Loucy (cell line): ENCODE measurements around the gene KIFC1.
A peak's percentile ranks its signal among the peaks of the same experiment; 100 is the strongest.

ENCODE experiments used
- H2AFZ ChIP-seq: fragments of 200-600 bp; sonication (generic); 2 replicates; pipeline ENCODE4 v1.6.0; 2016; ENCODE audit warnings: antibody characterized with exemption, mild to moderate bottlenecking, low read length, moderate library complexity
- H3F3A ChIP-seq: fragments of 200-600 bp; 2 replicates; pipeline ENCODE4 v1.6.0; 2016; ENCODE audit warnings: antibody characterized with exemption, low read depth, mild to moderate bottlenecking
- H3K27me3 ChIP-seq: fragments of 200-600 bp; sonication (generic); 2 replicates; pipeline ENCODE4 v1.6.1; 2014; ENCODE audit warnings: low read length, mild to moderate bottlenecking; ENCODE audit not compliant: insufficient read depth, poor library complexity, severe bottlenecking
- H3K36me3 ChIP-seq: fragments of 200-600 bp; sonication (generic); 2 replicates; pipeline ENCODE4 v1.6.1; 2016; ENCODE audit warnings: low read length; ENCODE audit not compliant: insufficient read depth
- H3K4me1 ChIP-seq: fragments of 200-600 bp; sonication (generic); 2 replicates; pipeline ENCODE4 v1.5.1; 2014; ENCODE audit warnings: low read length, mild to moderate bottlenecking; ENCODE audit not compliant: insufficient read depth, poor library complexity, severe bottlenecking
- H3K4me2 ChIP-seq: fragments of 200-600 bp; sonication (generic); 2 replicates; pipeline ENCODE4 v1.6.0; 2014; ENCODE audit warnings: antibody characterized with exemption, low read length, low read depth, mild to moderate bottlenecking; ENCODE audit not compliant: poor library complexity, severe bottlenecking
- H3K4me3 ChIP-seq: fragments of 200-600 bp; sonication (generic); 2 replicates; pipeline ENCODE4 v1.5.1; 2014; ENCODE audit warnings: low read length, mild to moderate bottlenecking, mixed read lengths; ENCODE audit not compliant: poor library complexity, severe bottlenecking
- H3K79me2 ChIP-seq: fragments of 200-600 bp; sonication (generic); 2 replicates; pipeline ENCODE4 v1.6.1; 2014; ENCODE audit warnings: low read length; ENCODE audit not compliant: insufficient read depth
- H3K9ac ChIP-seq: fragments of 200-600 bp; sonication (generic); 2 replicates; pipeline ENCODE4 v1.6.0; 2014; ENCODE audit warnings: mild to moderate bottlenecking, low read depth, low read length, moderate library complexity; ENCODE audit not compliant: poor library complexity, severe bottlenecking
- H3K9me2 ChIP-seq: fragments of 200-600 bp; sonication (generic); replicated peaks from 2 replicates; pipeline ENCODE4 v1.6.1; 2016; ENCODE audit warnings: low read depth, low read length, mixed read lengths
- H3K9me3 ChIP-seq: fragments of 200-600 bp; sonication (generic); 2 replicates; pipeline ENCODE4 v1.6.1; 2014; ENCODE audit warnings: mild to moderate bottlenecking, antibody characterized with exemption, low read length, low read depth; ENCODE audit not compliant: insufficient read depth
- H4K20me1 ChIP-seq: fragments of 200-600 bp; sonication (generic); 2 replicates; pipeline ENCODE4 v1.6.0; 2014; ENCODE audit warnings: antibody characterized with exemption, low read length, mild to moderate bottlenecking; ENCODE audit not compliant: insufficient read depth, poor library complexity, severe bottlenecking
- CTCF ChIP-seq: fragments of 200-600 bp; sonication (generic); conservative IDR thresholded peaks from 2 replicates; pipeline ENCODE4 v1.5.1; 2014; ENCODE audit warnings: mild to moderate bottlenecking, antibody characterized with exemption, low read length
- EZH2phosphoT487 ChIP-seq: fragments of 200-600 bp; IDR thresholded peaks from 2 replicates; pipeline ENCODE4 v1.6.1; 2018; ENCODE audit warnings: antibody characterized with exemption, mild to moderate bottlenecking, moderate library complexity, borderline replicate concordance

KIFC1 gene

GRCh38 chr6:33423777-33424176, 32.2 kb downstream of the KIFC1 start:
- H3K9me3 ChIP-seq: no peaks in the 10 kb centered on the region
- H3K79me2 ChIP-seq: peaks cover 35% of the 10 kb centered on the region
- H3K9ac ChIP-seq: no peak overlapping the region
- peaks cover 15% of the 10 kb centered on the region for H4K20me1 ChIP-seq
- peaks cover 45% of the 10 kb centered on the region for H3K4me1 ChIP-seq
- H2AFZ ChIP-seq: no peak overlapping the region
- H3K4me3 ChIP-seq: no peak overlapping the region
- TF ChIP-seq EZH2phosphoT487: no peak
- TF ChIP-seq CTCF: no peak
- H3K9me2 ChIP-seq: no peaks in the 10 kb centered on the region
- no peaks in the 10 kb centered on the region for H3K27me3 ChIP-seq
- H3K36me3 ChIP-seq: no peaks in the 10 kb centered on the region
- 0 out of 2 replicates have a peak, but pooled peaks cover 4% of the 10 kb centered on the region for H3F3A ChIP-seq
- H3K4me2 ChIP-seq: peak overlapping the region; percentile 88

GRCh38 chr6:33424855-33425667, 33.4 kb downstream of the KIFC1 start:
- TF ChIP-seq CTCF: no peak
- no peak for TF ChIP-seq EZH2phosphoT487
- H3K9me3 ChIP-seq: no peaks in the 10 kb centered on the region
- peak overlapping the region; percentile 84 for H3K9ac ChIP-seq
- peaks cover 26% of the 10 kb centered on the region; the same call in 1 of the 2 replicates for H3K79me2 ChIP-seq
- peak overlapping the region; percentile 83 for H2AFZ ChIP-seq
- no peaks in the 10 kb centered on the region for H3K27me3 ChIP-seq
- H3F3A ChIP-seq: 0 out of 2 replicates have a peak, but pooled peaks cover 4% of the 10 kb centered on the region
- H4K20me1 ChIP-seq: peaks cover 19% of the 10 kb centered on the region
- peak overlapping the region; percentile 88 for H3K4me2 ChIP-seq
- peak overlapping the region; percentile 84 for H3K4me3 ChIP-seq
- no peaks in the 10 kb centered on the region for H3K9me2 ChIP-seq
- H3K4me1 ChIP-seq: peaks cover 42% of the 10 kb centered on the region
- H3K36me3 ChIP-seq: no peaks in the 10 kb centered on the region

- H3K4me3 ChIP-seq: peak overlapping the region; percentile 84
- H3K36me3 ChIP-seq: no peaks in the 10 kb centered on the region
- 0 out of 2 replicates have a peak, but pooled peaks cover 4% of the 10 kb centered on the region for H3F3A ChIP-seq
- H3K27me3 ChIP-seq: no peaks in the 10 kb centered on the region
- H3K79me2 ChIP-seq: peaks cover 25% of the 10 kb centered on the region; the same call in 1 of the 2 replicates
- TF ChIP-seq EZH2phosphoT487: no peak
- TF ChIP-seq CTCF: peak; percentile 61
- H4K20me1 ChIP-seq: peaks cover 25% of the 10 kb centered on the region
- H3K9me3 ChIP-seq: no peaks in the 10 kb centered on the region
- H3K9me2 ChIP-seq: no peaks in the 10 kb centered on the region
- H2AFZ ChIP-seq: peak overlapping the region; percentile 83; the same call in 1 of the 2 replicates
- H3K9ac ChIP-seq: peak overlapping the region; percentile 84
- H3K4me1 ChIP-seq: peaks cover 44% of the 10 kb centered on the region
- H3K4me2 ChIP-seq: peak overlapping the region; percentile 88
Observed at GRCh38 chr6:33425668-33426577, 34.3 kb downstream of the KIFC1 start.
